Hepatocyte (in vitro differentiated cells): ENCODE data around the gene ICAM2. TPM values are rescaled to one million over a fixed set of nuclear protein-coding genes. Genes with fewer than 3 reads are reported as not detected.

ENCODE experiments used
- DNase-seq: peaks from one replicate; pipeline ENCODE4 v3.0.0-alpha.2; 2016; ENCODE audit warnings: low spot score
- H2AFZ ChIP-seq: fragments of 200-600 bp; sonication (generic); 2 replicates; pipeline ENCODE4 v1.6.0; 2016; ENCODE audit warnings: antibody characterized with exemption, mild to moderate bottlenecking
- H3K27ac ChIP-seq: fragments of 200-600 bp; sonication (generic); 2 replicates; pipeline ENCODE4 v1.5.1; 2016; ENCODE audit warnings: mild to moderate bottlenecking
- H3K27me3 ChIP-seq: fragments of 200-600 bp; sonication (generic); 2 replicates; pipeline ENCODE4 v1.6.1; 2016
- H3K36me3 ChIP-seq: fragments of 200-600 bp; sonication (generic); replicated peaks from 2 replicates; pipeline ENCODE4 v1.5.1; 2016; ENCODE audit warnings: low read depth; ENCODE audit not compliant: insufficient read depth
- H3K4me1 ChIP-seq: fragments of 200-600 bp; sonication (generic); 2 replicates; pipeline ENCODE4 v1.5.1; 2016; ENCODE audit warnings: mild to moderate bottlenecking, moderate library complexity; ENCODE audit not compliant: insufficient read depth
- H3K4me2 ChIP-seq: fragments of 200-600 bp; sonication (generic); 2 replicates; pipeline ENCODE4 v1.6.0; 2016
- H3K4me3 ChIP-seq: fragments of 200-600 bp; sonication (generic); 2 replicates; pipeline ENCODE4 v1.5.1; 2016; ENCODE audit warnings: mild to moderate bottlenecking
- H3K79me2 ChIP-seq: fragments of 200-600 bp; sonication (generic); 2 replicates; pipeline ENCODE4 v1.6.0; 2017; ENCODE audit warnings: mild to moderate bottlenecking
- H3K9me2 ChIP-seq: fragments of 200-600 bp; sonication (generic); replicated peaks from 2 replicates; pipeline ENCODE4 v1.6.0; 2017; ENCODE audit warnings: mild to moderate bottlenecking; ENCODE audit not compliant: insufficient read depth
- H3K9me3 ChIP-seq: fragments of 200-600 bp; sonication (generic); 2 replicates; pipeline ENCODE4 v1.5.1; 2016; ENCODE audit warnings: low read depth, mild to moderate bottlenecking
- H4K20me1 ChIP-seq: fragments of 200-600 bp; sonication (generic); 2 replicates; pipeline ENCODE4 v1.6.0; 2016; ENCODE audit warnings: mild to moderate bottlenecking; ENCODE audit not compliant: insufficient read depth, poor library complexity, severe bottlenecking
- CTCF ChIP-seq: fragments of 200-600 bp; sonication (generic); IDR thresholded peaks from 2 replicates; pipeline ENCODE4 v1.5.1; 2016; ENCODE audit warnings: antibody characterized with exemption, mild to moderate bottlenecking; ENCODE audit not compliant: poor library complexity
- EZH2 ChIP-seq: fragments of 200-600 bp; sonication (generic); IDR thresholded peaks from 2 replicates; pipeline ENCODE4 v1.6.1; 2016; ENCODE audit warnings: antibody characterized with exemption, mild to moderate bottlenecking, borderline replicate concordance
- EZH2phosphoT487 ChIP-seq: fragments of 200-600 bp; sonication (generic); IDR thresholded peaks from one replicate; pipeline ENCODE4 v1.6.1; 2018; ENCODE audit warnings: antibody characterized with exemption, mild to moderate bottlenecking, low read depth, moderate library complexity; ENCODE audit not compliant: unreplicated experiment, severe bottlenecking
- WGBS: methylation state at CpG from one replicate; pipeline ENCODE4 v1.1.6; 2016; ENCODE audit warnings: low lambda C conversion rate; ENCODE audit errors: missing lambda C conversion rate; 5-methylcytosine and 5-hydroxymethylcytosine counted together
- polyA plus RNA-seq: library from polyadenylated mRNA; unstranded; fragments of >200 nt; fragmentation: Nextera tagmentation; extraction: Ambion mirVana; gene quantifications from 2 replicates; pipeline ENCODE4 v1.2.1, GENCODE V29; 2016
- total RNA-seq: library from RNA; depleted of rRNA; stranded (reverse); fragments of >200 nt; gene quantifications from 2 replicates; pipeline ENCODE4 v1.2.3, GENCODE V29; 2014

The ICAM2 gene
- total and polyA plus RNA-seq, 2 experiments from 2014 or later = 3.4 to 6.0 TPM

- Histone ChIP-seq H3K9me3 (no peaks in the 10 kb centered on the region), H3K4me3 (no peak within 1 kb of the TSS), H3K4me1 (no peaks in the 10 kb centered on the region), H3K79me2 (no peaks in the 10 kb centered on the region), H3K27ac (no peak within 1 kb of the TSS), H4K20me1 (no peaks in the 10 kb centered on the region), H3K36me3 (no peaks in the 10 kb centered on the region), H3K9me2 (no peaks in the 10 kb centered on the region), H3K27me3 (peaks cover 9% of the 10 kb centered on the region), H2AFZ (no peak within 1 kb of the TSS), H3K4me2 (no peak within 1 kb of the TSS)
- TF ChIP-seq CTCF = no peak
- TF ChIP-seq EZH2phosphoT487 = no peak
- TF ChIP-seq EZH2 = no peak
- WGBS = 96% methylated on average over 14 of the region's 14 CpGs
- DNase-seq = no peak
These were observed 47.6 kb downstream of the ICAM2 start, which contains the start of gene SCN4A for GRCh38 chr17:63972796-63973195. SCN4A (minus strand) TSS chr17:63972918; CDS start chr17:63972841, 77 bp downstream.

GRCh38 chr17:63969278-63969677, 51.2 kb downstream of the ICAM2 start:
- Histone ChIP-seq H3K4me2 (no peak overlapping the region), H3K9me2 (no peaks in the 10 kb centered on the region), H3K27me3 (no peaks in the 10 kb centered on the region), H3K4me1 (no peaks in the 10 kb centered on the region), H3K27ac (no peak overlapping the region), H3K36me3 (no peaks in the 10 kb centered on the region), H3K79me2 (no peaks in the 10 kb centered on the region), H3K4me3 (no peak overlapping the region), H4K20me1 (no peaks in the 10 kb centered on the region), H2AFZ (no peak overlapping the region), H3K9me3 (no peaks in the 10 kb centered on the region)
- 81% methylated on average over 10 of the region's 10 CpGs for WGBS
- no peak for DNase-seq
- TF ChIP-seq EZH2phosphoT487 (no peak), EZH2 (no peak), CTCF (no peak)

- Histone ChIP-seq H3K79me2 (no peaks in the 10 kb centered on the region), H3K36me3 (no peaks in the 10 kb centered on the region), H2AFZ (no peak overlapping the region), H3K27me3 (no peaks in the 10 kb centered on the region), H3K9me3 (no peaks in the 10 kb centered on the region), H3K4me2 (no peak overlapping the region), H4K20me1 (no peaks in the 10 kb centered on the region), H3K9me2 (no peaks in the 10 kb centered on the region), H3K4me1 (no peaks in the 10 kb centered on the region), H3K27ac (no peak overlapping the region), H3K4me3 (no peak overlapping the region)
- WGBS = 96% methylated on average over 19 of the region's 19 CpGs
- no peak for DNase-seq
- TF ChIP-seq EZH2 (no peak), CTCF (no peak), EZH2phosphoT487 (no peak)
These were observed 52.5 kb downstream of the ICAM2 start for GRCh38 chr17:63967953-63968352.
